ENCODE data around the gene TNKS1BP1.

Gene TNKS1BP1

GRCh38 chr11:57262157-57262556 is 62.6 kb downstream of the TNKS1BP1 start:
- H3F3A ChIP-seq (ENCODE audit: control insufficient read depth, insufficient read depth), result no peaks in the 10 kb centered on the region
- no peaks in the 10 kb centered on the region for H3K9me2 ChIP-seq (replicated peaks; ENCODE audit: control insufficient read depth, low read length)
- H3K4me2 ChIP-seq (ENCODE audit: low read length), result no peak overlapping the region
- H3K27ac ChIP-seq (ENCODE audit: low read depth, low read length), result no peak overlapping the region
- H3K4me3 ChIP-seq (ENCODE audit: low read length), result no peak overlapping the region
- no peaks in the 10 kb centered on the region for H3K27me3 ChIP-seq (ENCODE audit: control insufficient read depth, low read length)
- TF ChIP-seq EZH2phosphoT487 (IDR thresholded peaks at IDR 0.05; ENCODE audit: borderline replicate concordance, low read length), result no peak
- TF ChIP-seq CTCF (IDR thresholded peaks at IDR 0.05; ENCODE audit: low read depth, low read length, poor library complexity, severe bottlenecking), result no peak
- no peaks in the 10 kb centered on the region; the same call in 1 of the 2 replicates for H3K9me3 ChIP-seq (ENCODE audit: control insufficient read depth, insufficient read depth, low read length)
- H3K79me2 ChIP-seq (ENCODE audit: control insufficient read depth, low read length), result no peaks in the 10 kb centered on the region
- no peaks in the 10 kb centered on the region for H4K20me1 ChIP-seq (ENCODE audit: control insufficient read depth, insufficient read depth, low read depth, low read length)
- H3K36me3 ChIP-seq (ENCODE audit: control insufficient read depth, low read length), result no peaks in the 10 kb centered on the region
- H3K4me1 ChIP-seq (ENCODE audit: control insufficient read depth, low read length), result peaks cover 9% of the 10 kb centered on the region

GRCh38 chr11:57260937-57261783 is 63.6 kb downstream of the TNKS1BP1 start:
- no peaks in the 10 kb centered on the region; the same call in 1 of the 2 replicates for H3K9me3 ChIP-seq (ENCODE audit: control insufficient read depth, insufficient read depth, low read length)
- H3K9me2 ChIP-seq (replicated peaks; ENCODE audit: control insufficient read depth, low read length), result no peaks in the 10 kb centered on the region
- no peak overlapping the region for H3K4me3 ChIP-seq (ENCODE audit: low read length)
- no peaks in the 10 kb centered on the region for H3K36me3 ChIP-seq (ENCODE audit: control insufficient read depth, low read length)
- H3K27ac ChIP-seq (ENCODE audit: low read depth, low read length), result no peak overlapping the region
- TF ChIP-seq CTCF (IDR thresholded peaks at IDR 0.05; ENCODE audit: low read depth, low read length, poor library complexity, severe bottlenecking), result no peak
- TF ChIP-seq EZH2phosphoT487 (IDR thresholded peaks at IDR 0.05; ENCODE audit: borderline replicate concordance, low read length), result no peak
- no peaks in the 10 kb centered on the region for H4K20me1 ChIP-seq (ENCODE audit: control insufficient read depth, insufficient read depth, low read depth, low read length)
- no peaks in the 10 kb centered on the region for H3K27me3 ChIP-seq (ENCODE audit: control insufficient read depth, low read length)
- H3K4me2 ChIP-seq (ENCODE audit: low read length), result no peak overlapping the region
- no peaks in the 10 kb centered on the region for H3K79me2 ChIP-seq (ENCODE audit: control insufficient read depth, low read length)
- no peaks in the 10 kb centered on the region for H3F3A ChIP-seq (ENCODE audit: control insufficient read depth, insufficient read depth)
- H3K4me1 ChIP-seq (ENCODE audit: control insufficient read depth, low read length), result peaks cover 9% of the 10 kb centered on the region

- H3K4me3 ChIP-seq (ENCODE audit: low read length), result no peak overlapping the region
- no peak overlapping the region for H3K27ac ChIP-seq (ENCODE audit: low read depth, low read length)
- H3F3A ChIP-seq (ENCODE audit: control insufficient read depth, insufficient read depth), result no peaks in the 10 kb centered on the region
- H3K27me3 ChIP-seq (ENCODE audit: control insufficient read depth, low read length), result peaks cover 11% of the 10 kb centered on the region
- H4K20me1 ChIP-seq (ENCODE audit: control insufficient read depth, insufficient read depth, low read depth, low read length), result no peaks in the 10 kb centered on the region
- H3K9me3 ChIP-seq (ENCODE audit: control insufficient read depth, insufficient read depth, low read length), result no peaks in the 10 kb centered on the region; the same call in 1 of the 2 replicates
- no peak overlapping the region for H3K4me2 ChIP-seq (ENCODE audit: low read length)
- no peaks in the 10 kb centered on the region for H3K9me2 ChIP-seq (replicated peaks; ENCODE audit: control insufficient read depth, low read length)
- no peaks in the 10 kb centered on the region for H3K36me3 ChIP-seq (ENCODE audit: control insufficient read depth, low read length)
- H3K4me1 ChIP-seq (ENCODE audit: control insufficient read depth, low read length), result peaks cover 9% of the 10 kb centered on the region
- TF ChIP-seq EZH2phosphoT487 (IDR thresholded peaks at IDR 0.05; ENCODE audit: borderline replicate concordance, low read length) (no peak), CTCF (IDR thresholded peaks at IDR 0.05; ENCODE audit: low read depth, low read length, poor library complexity, severe bottlenecking) (no peak)
- H3K79me2 ChIP-seq (ENCODE audit: control insufficient read depth, low read length), result no peaks in the 10 kb centered on the region
Measured at GRCh38 chr11:57256119-57256518, 68.6 kb downstream of the TNKS1BP1 start.
